ENCODE measurements around the gene EEF1AKMT4.

EEF1AKMT4 gene

GRCh38 chr3:184236033-184236410 lies 13.4 kb upstream of the EEF1AKMT4 start:
- DNase-seq (ENCODE audit: low spot score), result no peak

GRCh38 chr3:184236636-184237035 lies 12.8 kb upstream of the EEF1AKMT4 start:
- DNase-seq (ENCODE audit: low spot score), result no peak

GRCh38 chr3:184237211-184237610 lies 12.3 kb upstream of the EEF1AKMT4 start:
- DNase-seq (ENCODE audit: low spot score), result no peak

- no peak for DNase-seq (ENCODE audit: low spot score)
Measured at GRCh38 chr3:184237807-184238206, 11.7 kb upstream of the EEF1AKMT4 start.

GRCh38 chr3:184238246-184238818 lies 11.1 kb upstream of the EEF1AKMT4 start:
- DNase-seq (ENCODE audit: low spot score), result no peak

GRCh38 chr3:184239221-184239620 lies 10.3 kb upstream of the EEF1AKMT4 start:
- no peak for DNase-seq (ENCODE audit: low spot score)

- DNase-seq (ENCODE audit: low spot score), result no peak
Measured at GRCh38 chr3:184239708-184240107, 9.8 kb upstream of the EEF1AKMT4 start.

GRCh38 chr3:184240384-184241140 lies 8.9 kb upstream of the EEF1AKMT4 start:
- DNase-seq (ENCODE audit: low spot score), result no peak

GRCh38 chr3:184241141-184241446 lies 8.4 kb upstream of the EEF1AKMT4 start:
- DNase-seq (ENCODE audit: low spot score), result no peak

- DNase-seq (ENCODE audit: low spot score), result no peak
Measured at GRCh38 chr3:184241447-184242296, 7.8 kb upstream of the EEF1AKMT4 start.

GRCh38 chr3:184242297-184242685 lies 7.2 kb upstream of the EEF1AKMT4 start:
- no peak for DNase-seq (ENCODE audit: low spot score)

GRCh38 chr3:184248454-184249411 lies 739 bp upstream of the EEF1AKMT4 start, which contains the start of gene ALG3:
TSS of gene ALG3 (minus strand) at chr3:184248962. CDS start at chr3:184248940, 22 bp downstream.
- DNase-seq (ENCODE audit: low spot score), result peak; percentile 84

- DNase-seq (ENCODE audit: low spot score), result peak; percentile 88
Measured at GRCh38 chr3:184250167-184250828, 826 bp downstream of the EEF1AKMT4 start.

GRCh38 chr3:184255291-184256039 lies 6.0 kb downstream of the EEF1AKMT4 start:
- DNase-seq (ENCODE audit: low spot score), result no peak

- DNase-seq (ENCODE audit: low spot score), result no peak
Measured at GRCh38 chr3:184257083-184257915, 7.8 kb downstream of the EEF1AKMT4 start.

GRCh38 chr3:184258926-184259325 lies 9.5 kb downstream of the EEF1AKMT4 start:
- no peak for DNase-seq (ENCODE audit: low spot score)

- no peak for DNase-seq (ENCODE audit: low spot score)
Measured at GRCh38 chr3:184259396-184259877, 10.0 kb downstream of the EEF1AKMT4 start.

- peak; percentile 75 for DNase-seq (ENCODE audit: low spot score)
Measured at GRCh38 chr3:184259878-184260723, 10.6 kb downstream of the EEF1AKMT4 start.

All from germinal center (tissue), 1 donor.